Parathyroid adenoma (tissue), 2 donors: Measurements from ENCODE around the gene WNT11.

Experiments
- H2AFZ ChIP-seq: fragments of 300-600 bp; sonication (generic); one replicate; pipeline ENCODE4 v1.7.0; 2017; ENCODE audit warnings: antibody characterized with exemption, mild to moderate bottlenecking
- H3K27ac ChIP-seq: fragments of 300-600 bp; sonication (generic); one replicate; pipeline ENCODE4 v1.7.0; 2017
- H3K27me3 ChIP-seq: fragments of 300-600 bp; sonication (generic); one replicate; pipeline ENCODE4 v1.7.0; 2017; ENCODE audit warnings: low read length; ENCODE audit not compliant: control insufficient read depth, insufficient read depth
- H3K36me3 ChIP-seq: fragments of 300-600 bp; sonication (generic); one replicate; pipeline ENCODE4 v1.7.0; 2017; ENCODE audit warnings: low read length; ENCODE audit not compliant: control insufficient read depth, insufficient read depth
- H3K4me1 ChIP-seq: fragments of 300-600 bp; sonication (generic); one replicate; pipeline ENCODE4 v1.7.0; 2017; ENCODE audit warnings: control low read depth
- H3K4me2 ChIP-seq: fragments of 300-600 bp; sonication (generic); one replicate; pipeline ENCODE4 v1.7.0; 2017; ENCODE audit warnings: low read length
- H3K4me3 ChIP-seq: fragments of 300-600 bp; sonication (generic); one replicate; pipeline ENCODE4 v1.7.0; 2017; ENCODE audit warnings: low read depth, low read length
- H3K79me2 ChIP-seq: fragments of 300-600 bp; sonication (generic); one replicate; pipeline ENCODE4 v1.7.0; 2017; ENCODE audit warnings: control low read depth
- H3K9ac ChIP-seq: fragments of 300-600 bp; sonication (generic); one replicate; pipeline ENCODE4 v1.7.0; 2017; ENCODE audit warnings: mild to moderate bottlenecking
- H3K9me3 ChIP-seq: fragments of 300-600 bp; sonication (generic); one replicate; pipeline ENCODE4 v1.7.0; 2017; ENCODE audit warnings: low read length; ENCODE audit not compliant: control insufficient read depth
- TF ChIP-seq, protein P1 (sequence below): fragments of 300-600 bp; sonication (generic); IDR thresholded peaks from one replicate; pipeline ENCODE4 v1.7.0; 2017; ENCODE audit warnings: antibody characterized with exemption, mild to moderate bottlenecking
- donor health status: primary hyperparathyroidism.

The WNT11 gene

GRCh38 chr11:76240161-76240540, 33.8 kb upstream of the WNT11 start:
- H3K79me2 ChIP-seq: no peaks in the 10 kb centered on the region
- no peak overlapping the region for H3K27ac ChIP-seq
- H2AFZ ChIP-seq: no peak overlapping the region
- TF ChIP-seq, protein P1, sequence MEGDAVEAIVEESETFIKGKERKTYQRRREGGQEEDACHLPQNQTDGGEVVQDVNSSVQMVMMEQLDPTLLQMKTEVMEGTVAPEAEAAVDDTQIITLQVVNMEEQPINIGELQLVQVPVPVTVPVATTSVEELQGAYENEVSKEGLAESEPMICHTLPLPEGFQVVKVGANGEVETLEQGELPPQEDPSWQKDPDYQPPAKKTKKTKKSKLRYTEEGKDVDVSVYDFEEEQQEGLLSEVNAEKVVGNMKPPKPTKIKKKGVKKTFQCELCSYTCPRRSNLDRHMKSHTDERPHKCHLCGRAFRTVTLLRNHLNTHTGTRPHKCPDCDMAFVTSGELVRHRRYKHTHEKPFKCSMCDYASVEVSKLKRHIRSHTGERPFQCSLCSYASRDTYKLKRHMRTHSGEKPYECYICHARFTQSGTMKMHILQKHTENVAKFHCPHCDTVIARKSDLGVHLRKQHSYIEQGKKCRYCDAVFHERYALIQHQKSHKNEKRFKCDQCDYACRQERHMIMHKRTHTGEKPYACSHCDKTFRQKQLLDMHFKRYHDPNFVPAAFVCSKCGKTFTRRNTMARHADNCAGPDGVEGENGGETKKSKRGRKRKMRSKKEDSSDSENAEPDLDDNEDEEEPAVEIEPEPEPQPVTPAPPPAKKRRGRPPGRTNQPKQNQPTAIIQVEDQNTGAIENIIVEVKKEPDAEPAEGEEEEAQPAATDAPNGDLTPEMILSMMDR: no peak
- no peaks in the 10 kb centered on the region for H3K27me3 ChIP-seq
- H3K4me3 ChIP-seq: no peak overlapping the region
- no peak overlapping the region for H3K9ac ChIP-seq
- no peaks in the 10 kb centered on the region for H3K4me1 ChIP-seq
- H3K9me3 ChIP-seq: no peaks in the 10 kb centered on the region
- H3K4me2 ChIP-seq: no peak overlapping the region
- H3K36me3 ChIP-seq: no peaks in the 10 kb centered on the region

DNA sequence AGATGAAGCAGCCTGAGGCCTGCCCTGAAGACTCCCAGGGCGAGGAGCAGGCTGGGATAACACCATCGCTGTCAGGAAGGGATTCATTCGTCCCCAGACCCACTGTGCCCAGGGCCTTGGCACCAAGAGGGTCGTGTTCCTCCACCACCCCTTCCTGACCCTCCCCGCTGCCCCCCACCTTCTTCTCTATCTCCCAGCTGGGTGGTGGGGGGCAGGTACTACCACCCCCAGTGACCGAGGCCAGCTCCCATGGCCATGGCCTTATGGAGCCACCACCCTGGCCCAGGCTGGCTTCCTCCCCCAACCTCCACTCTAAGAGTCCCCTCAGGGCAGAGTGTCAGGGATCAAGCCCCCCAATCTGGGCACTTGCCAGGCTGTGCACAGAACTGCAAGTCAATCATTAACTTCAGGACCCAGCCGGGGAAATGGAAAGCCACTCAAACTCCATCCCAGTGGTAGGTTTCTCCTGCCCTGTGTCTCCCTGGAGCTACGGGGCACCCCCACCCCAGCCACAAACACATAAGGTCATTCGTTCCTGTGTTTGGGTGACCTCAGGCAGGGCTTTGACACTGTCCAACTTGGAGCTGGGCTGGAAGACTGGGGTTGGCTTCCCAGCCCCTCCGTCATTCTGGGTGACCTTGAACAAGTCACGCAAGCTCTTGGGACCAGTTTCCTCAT, 33.3 kb upstream of the WNT11 start:
- H2AFZ ChIP-seq: no peak overlapping the region
- no peak overlapping the region for H3K9ac ChIP-seq
- H3K9me3 ChIP-seq: no peaks in the 10 kb centered on the region
- H3K4me3 ChIP-seq: no peak overlapping the region
- TF ChIP-seq, protein P1: no peak
- H3K79me2 ChIP-seq: no peaks in the 10 kb centered on the region
- no peaks in the 10 kb centered on the region for H3K4me1 ChIP-seq
- H3K4me2 ChIP-seq: no peak overlapping the region
- H3K36me3 ChIP-seq: no peaks in the 10 kb centered on the region
- H3K27me3 ChIP-seq: no peaks in the 10 kb centered on the region
- no peak overlapping the region for H3K27ac ChIP-seq

DNA sequence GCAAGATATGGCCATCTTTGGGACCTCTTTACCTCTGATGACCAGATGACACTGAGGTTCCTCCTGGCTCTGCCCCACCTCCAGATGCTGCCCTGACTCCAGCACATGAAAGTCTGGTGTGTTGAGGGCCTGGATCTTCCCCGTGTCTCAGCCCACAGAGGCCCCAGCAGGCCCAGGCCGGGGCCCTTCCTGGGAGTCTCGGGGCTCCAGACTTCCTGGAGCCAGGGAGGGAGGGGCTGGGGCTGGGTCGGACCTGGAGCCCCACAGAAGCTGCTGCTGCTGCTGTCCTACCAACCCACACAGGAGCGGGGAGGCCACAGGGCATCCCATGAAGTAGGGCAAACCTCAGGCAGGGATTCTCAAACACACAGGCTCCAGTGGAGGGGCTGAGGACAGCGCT, 32.2 kb upstream of the WNT11 start:
- no peaks in the 10 kb centered on the region for H3K9me3 ChIP-seq
- no peak overlapping the region for H3K9ac ChIP-seq
- no peak overlapping the region for H3K4me3 ChIP-seq
- no peaks in the 10 kb centered on the region for H3K27me3 ChIP-seq
- no peaks in the 10 kb centered on the region for H3K4me1 ChIP-seq
- H3K79me2 ChIP-seq: no peaks in the 10 kb centered on the region
- TF ChIP-seq, protein P1: no peak
- H3K36me3 ChIP-seq: no peaks in the 10 kb centered on the region
- H3K4me2 ChIP-seq: no peak overlapping the region
- H2AFZ ChIP-seq: no peak overlapping the region
- no peak overlapping the region for H3K27ac ChIP-seq

DNA sequence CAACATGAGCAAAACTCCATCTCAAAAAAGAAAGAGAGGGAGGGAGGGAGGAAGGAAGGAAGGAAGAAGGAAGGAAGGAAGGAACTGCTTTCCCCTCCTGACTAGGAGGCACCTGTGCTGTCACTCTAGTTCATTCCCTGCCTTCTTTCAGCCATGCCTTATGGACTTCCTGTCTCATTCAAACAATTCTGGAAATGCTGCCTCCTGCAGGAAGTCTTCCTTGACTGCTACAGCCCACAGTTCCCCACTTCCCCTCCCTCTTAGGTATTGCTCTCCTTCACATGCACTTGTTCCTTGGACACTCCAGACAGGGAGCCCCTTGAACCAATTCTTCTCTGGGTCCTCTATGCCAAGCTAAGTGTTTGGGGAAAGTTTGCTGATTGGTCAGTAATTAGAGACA, 31.6 kb upstream of the WNT11 start:
- Histone ChIP-seq H3K4me1 (no peaks in the 10 kb centered on the region), H3K9me3 (no peaks in the 10 kb centered on the region), H3K9ac (no peak overlapping the region), H3K79me2 (no peaks in the 10 kb centered on the region), H2AFZ (no peak overlapping the region), H3K27me3 (no peaks in the 10 kb centered on the region), H3K4me2 (no peak overlapping the region), H3K4me3 (no peak overlapping the region), H3K36me3 (no peaks in the 10 kb centered on the region), H3K27ac (no peak overlapping the region)
- TF ChIP-seq, protein P1: no peak

DNA sequence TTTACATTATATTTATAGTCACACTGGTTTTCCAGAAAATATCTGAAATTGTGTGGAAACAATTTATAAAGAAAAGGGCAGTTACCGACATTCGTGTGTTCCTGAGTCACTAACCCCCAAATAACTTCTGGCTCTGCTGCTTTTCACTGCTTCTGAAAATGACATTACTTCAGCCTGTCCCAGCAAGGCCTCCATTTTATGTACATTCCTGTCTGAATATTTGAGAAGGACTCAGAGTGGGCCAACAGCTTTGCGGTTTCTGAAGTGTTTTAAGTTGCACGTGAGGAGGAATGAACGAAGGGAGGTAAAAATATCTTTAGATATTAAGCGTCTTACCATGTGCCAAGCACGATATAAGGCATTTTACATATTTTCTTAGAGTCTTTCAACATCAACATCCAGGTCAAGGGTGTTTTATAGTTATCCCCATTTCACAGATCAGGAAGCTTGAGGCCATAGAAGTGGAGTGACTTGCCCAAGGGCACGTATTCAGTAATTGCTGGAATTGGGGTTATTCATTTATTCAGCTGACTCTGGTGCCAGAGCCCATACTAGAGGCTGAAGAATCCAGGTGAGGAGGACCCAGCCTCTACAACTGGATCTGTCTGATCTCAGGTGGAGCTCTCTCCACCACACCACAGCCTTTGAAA, 30.8 kb upstream of the WNT11 start:
- H2AFZ ChIP-seq: no peak overlapping the region
- no peaks in the 10 kb centered on the region for H3K9me3 ChIP-seq
- no peak overlapping the region for H3K9ac ChIP-seq
- no peak overlapping the region for H3K4me3 ChIP-seq
- H3K27me3 ChIP-seq: no peaks in the 10 kb centered on the region
- TF ChIP-seq, protein P1: no peak
- H3K36me3 ChIP-seq: no peaks in the 10 kb centered on the region
- H3K79me2 ChIP-seq: no peaks in the 10 kb centered on the region
- no peaks in the 10 kb centered on the region for H3K4me1 ChIP-seq
- no peak overlapping the region for H3K4me2 ChIP-seq
- H3K27ac ChIP-seq: no peak overlapping the region
